Panc1 (cell line): ENCODE results near the gene TRABD2A. TPM values are rescaled to one million over a fixed set of nuclear protein-coding genes. Genes with fewer than 3 reads are reported as not detected.

ENCODE experiments used
- ATAC-seq: fragments of 200-7000 bp; cut with Tn5 transposase; 2 replicates; pipeline ENCODE4 v1.9.1; 2020; ENCODE audit warnings: mild to moderate bottlenecking, moderate library complexity
- BruUV-seq: library from RNA; stranded (reverse); fragments of 400-500 nt; replicated peaks from 2 replicates; lab custom pipeline; 2021; lab: Mats Ljungman, UMichigan
- CTCF ChIA-PET: fragments of 300-600 bp; sonication (Branson Sonifier 250); formaldehyde crosslinking; loops from one replicate; lab custom pipeline; 2022; ENCODE audit warnings: antibody characterized with exemption; lab: Charles Lee
- POLR2A ChIA-PET: fragments of 300-600 bp; sonication (Branson Sonifier 250); formaldehyde crosslinking; loops from one replicate; lab custom pipeline; 2022; ENCODE audit warnings: antibody characterized with exemption; lab: Charles Lee
- DNase-seq: peaks from one replicate; pipeline ENCODE4 v3.0.0-alpha.2; 2010; ENCODE audit warnings: low read depth, low spot score
- H3K27ac ChIP-seq: 2 replicates; pipeline ENCODE4 v1.5.1; 2011; ENCODE audit warnings: mild to moderate bottlenecking, low read length, inconsistent platforms
- H3K27me3 ChIP-seq: fragments of 200-500 bp; sonication (Bioruptor generic); 2 replicates; pipeline ENCODE4 v1.6.0; 2014; ENCODE audit warnings: low read length, inconsistent platforms; ENCODE audit not compliant: control insufficient read depth, insufficient read depth
- H3K36me3 ChIP-seq: fragments of 200-500 bp; sonication (Bioruptor generic); 2 replicates; pipeline ENCODE4 v1.5.1; 2014; ENCODE audit warnings: inconsistent platforms, mild to moderate bottlenecking, low read length, moderate library complexity; ENCODE audit not compliant: control insufficient read depth, insufficient read depth
- H3K4me1 ChIP-seq: 2 replicates; pipeline ENCODE4 v1.5.1; 2011; ENCODE audit warnings: inconsistent platforms, mild to moderate bottlenecking, low read length, moderate library complexity; ENCODE audit not compliant: control insufficient read depth, insufficient read depth
- H3K4me3 ChIP-seq, 2 experiments: 2 replicates each; pipeline ENCODE4 v1.5.1; 2011 to 2012; ENCODE audit warnings: low read depth in 2 of 2, low read length in 2 of 2, mild to moderate bottlenecking in 2 of 2, inconsistent platforms in 1 of 2, moderate library complexity in 1 of 2
- H3K9me3 ChIP-seq: fragments of 200-500 bp; sonication (Bioruptor generic); 2 replicates; pipeline ENCODE4 v1.5.1; 2014; ENCODE audit warnings: low read depth, mild to moderate bottlenecking, inconsistent platforms, low read length, moderate library complexity; ENCODE audit not compliant: control insufficient read depth, insufficient read depth
- CTCF ChIP-seq: fragments of 450-650 bp; IDR thresholded peaks from 2 replicates; pipeline ENCODE4 v1.5.1; 2017; ENCODE audit warnings: mild to moderate bottlenecking
- POLR2AphosphoS5 ChIP-seq: IDR thresholded peaks from 2 replicates; pipeline ENCODE4 v1.6.1; 2012; ENCODE audit warnings: mild to moderate bottlenecking, low read depth, low read length, moderate library complexity
- REST ChIP-seq, 2 experiments: IDR thresholded peaks; 2 replicates each; pipeline ENCODE4 v1.6.1; 2011 to 2012; ENCODE audit warnings: low read depth in 2 of 2, control low read depth in 1 of 2, low read length in 1 of 2, mild to moderate bottlenecking in 1 of 2, moderate library complexity in 1 of 2; ENCODE audit not compliant: insufficient read depth in 1 of 2
- SIN3A ChIP-seq: IDR thresholded peaks from 2 replicates; pipeline ENCODE4 v1.6.1; 2012; ENCODE audit warnings: low read depth, mild to moderate bottlenecking, low read length, moderate library complexity, borderline replicate concordance; ENCODE audit not compliant: insufficient read depth
- TCF7L2 ChIP-seq: IDR thresholded peaks from 2 replicates; pipeline ENCODE4 v1.6.1; 2011; ENCODE audit warnings: mild to moderate bottlenecking, low read depth, low read length, inconsistent platforms
- in situ Hi-C: cut with HindIII; loops from 2 replicates; pipeline ENCODE4 v1.10.0; 2016; ENCODE audit warnings: low sequenced_read_pairs, low pct_unique_long_range_greater_than_20kb
- intact Hi-C: fragments of 100-400 bp; cut with micrococcal nuclease; formaldehyde crosslinking; loops from one replicate; pipeline ENCODE4 v1.10.0; 2022; ENCODE audit not compliant: unreplicated experiment
- total RNA-seq: library from RNA; stranded (reverse); gene quantifications from one replicate; pipeline ENCODE4 v1.2.1, GENCODE V29; 2021; ENCODE audit not compliant: unreplicated experiment

Gene TRABD2A
- total RNA-seq, 1 experiment from 2014 or later, result 1.7 TPM

GRCh38 chr2:84886791-84887190 lies 5.9 kb upstream of the TRABD2A start:
- POLR2A ChIA-PET, result no interaction called here
- DNase-seq (no peak), ATAC-seq (no peak)
- Histone ChIP-seq H3K9me3 (no peaks in the 10 kb centered on the region), H3K4me1 (0 out of 2 replicates have a peak, but pooled peaks cover 2% of the 10 kb centered on the region), H3K36me3 (no peaks in the 10 kb centered on the region), H3K27ac (no peak overlapping the region), H3K4me3 (no peak overlapping the region), H3K27me3 (peaks cover 1% of the 10 kb centered on the region; the same call in 1 of the 2 replicates)
- in situ Hi-C loops (no loop called here), intact Hi-C loops (no loop called here)
- no peak for TF ChIP-seq CTCF
- no peak for TF ChIP-seq POLR2AphosphoS5
- TF ChIP-seq SIN3A, result no peak
- TF ChIP-seq TCF7L2, result no peak
- TF ChIP-seq REST (IDR thresholded peaks at IDR 0.05; ENCODE audit: insufficient read depth in 1 of 2, low read depth in 2 of 2, low read length in 1 of 2), result no peak
- CTCF ChIA-PET, result no interaction called here
- no TSS peak for BruUV-seq

GRCh38 chr2:84885111-84885510 lies 4.2 kb upstream of the TRABD2A start:
- intact Hi-C loops, result no loop called here
- no peak for TF ChIP-seq REST (IDR thresholded peaks at IDR 0.05; ENCODE audit: insufficient read depth in 1 of 2, low read depth in 2 of 2, low read length in 1 of 2)
- ATAC-seq, result no peak
- Histone ChIP-seq H3K27ac (no peak overlapping the region), H3K36me3 (no peaks in the 10 kb centered on the region), H3K4me1 (peaks cover 11% of the 10 kb centered on the region), H3K27me3 (peaks cover 9% of the 10 kb centered on the region), H3K4me3 (no peak overlapping the region), H3K9me3 (no peaks in the 10 kb centered on the region)
- in situ Hi-C loops, result no loop called here
- no peak for DNase-seq
- POLR2A ChIA-PET, result no interaction called here
- CTCF ChIA-PET, result no interaction called here
- no TSS peak for BruUV-seq
